Hepatocyte (in vitro differentiated cells): Measurements from ENCODE around the gene CCNF. TPM values are rescaled to one million over a fixed set of nuclear protein-coding genes. Genes with fewer than 3 reads are reported as not detected.

Experiments
- DNase-seq: peaks from one replicate; pipeline ENCODE4 v3.0.0-alpha.2; 2016; ENCODE audit warnings: low spot score
- H2AFZ ChIP-seq: fragments of 200-600 bp; sonication (generic); 2 replicates; pipeline ENCODE4 v1.6.0; 2016; ENCODE audit warnings: antibody characterized with exemption, mild to moderate bottlenecking
- H3K27ac ChIP-seq: fragments of 200-600 bp; sonication (generic); 2 replicates; pipeline ENCODE4 v1.5.1; 2016; ENCODE audit warnings: mild to moderate bottlenecking
- H3K27me3 ChIP-seq: fragments of 200-600 bp; sonication (generic); 2 replicates; pipeline ENCODE4 v1.6.1; 2016
- H3K36me3 ChIP-seq: fragments of 200-600 bp; sonication (generic); replicated peaks from 2 replicates; pipeline ENCODE4 v1.5.1; 2016; ENCODE audit warnings: low read depth; ENCODE audit not compliant: insufficient read depth
- H3K4me1 ChIP-seq: fragments of 200-600 bp; sonication (generic); 2 replicates; pipeline ENCODE4 v1.5.1; 2016; ENCODE audit warnings: mild to moderate bottlenecking, moderate library complexity; ENCODE audit not compliant: insufficient read depth
- H3K4me2 ChIP-seq: fragments of 200-600 bp; sonication (generic); 2 replicates; pipeline ENCODE4 v1.6.0; 2016
- H3K4me3 ChIP-seq: fragments of 200-600 bp; sonication (generic); 2 replicates; pipeline ENCODE4 v1.5.1; 2016; ENCODE audit warnings: mild to moderate bottlenecking
- H3K79me2 ChIP-seq: fragments of 200-600 bp; sonication (generic); 2 replicates; pipeline ENCODE4 v1.6.0; 2017; ENCODE audit warnings: mild to moderate bottlenecking
- H3K9me2 ChIP-seq: fragments of 200-600 bp; sonication (generic); replicated peaks from 2 replicates; pipeline ENCODE4 v1.6.0; 2017; ENCODE audit warnings: mild to moderate bottlenecking; ENCODE audit not compliant: insufficient read depth
- H3K9me3 ChIP-seq: fragments of 200-600 bp; sonication (generic); 2 replicates; pipeline ENCODE4 v1.5.1; 2016; ENCODE audit warnings: low read depth, mild to moderate bottlenecking
- H4K20me1 ChIP-seq: fragments of 200-600 bp; sonication (generic); 2 replicates; pipeline ENCODE4 v1.6.0; 2016; ENCODE audit warnings: mild to moderate bottlenecking; ENCODE audit not compliant: insufficient read depth, poor library complexity, severe bottlenecking
- CTCF ChIP-seq: fragments of 200-600 bp; sonication (generic); IDR thresholded peaks from 2 replicates; pipeline ENCODE4 v1.5.1; 2016; ENCODE audit warnings: antibody characterized with exemption, mild to moderate bottlenecking; ENCODE audit not compliant: poor library complexity
- EZH2 ChIP-seq: fragments of 200-600 bp; sonication (generic); IDR thresholded peaks from 2 replicates; pipeline ENCODE4 v1.6.1; 2016; ENCODE audit warnings: antibody characterized with exemption, mild to moderate bottlenecking, borderline replicate concordance
- EZH2phosphoT487 ChIP-seq: fragments of 200-600 bp; sonication (generic); IDR thresholded peaks from one replicate; pipeline ENCODE4 v1.6.1; 2018; ENCODE audit warnings: antibody characterized with exemption, mild to moderate bottlenecking, low read depth, moderate library complexity; ENCODE audit not compliant: unreplicated experiment, severe bottlenecking
- WGBS: methylation state at CpG from one replicate; pipeline ENCODE4 v1.1.6; 2016; ENCODE audit warnings: low lambda C conversion rate; ENCODE audit errors: missing lambda C conversion rate; 5-methylcytosine and 5-hydroxymethylcytosine counted together
- polyA plus RNA-seq: library from polyadenylated mRNA; unstranded; fragments of >200 nt; fragmentation: Nextera tagmentation; extraction: Ambion mirVana; gene quantifications from 2 replicates; pipeline ENCODE4 v1.2.1, GENCODE V29; 2016
- total RNA-seq: library from RNA; depleted of rRNA; stranded (reverse); fragments of >200 nt; gene quantifications from 2 replicates; pipeline ENCODE4 v1.2.3, GENCODE V29; 2014

CCNF gene
- total and polyA plus RNA-seq, 2 experiments from 2014 or later: 4.7 to 6.5 TPM

- Histone ChIP-seq H3K36me3 (no peaks in the 10 kb centered on the region), H3K27ac (peak within 1 kb of the TSS; percentile 63), H3K9me2 (no peaks in the 10 kb centered on the region), H3K4me2 (peak within 1 kb of the TSS; percentile 92), H3K9me3 (no peaks in the 10 kb centered on the region), H4K20me1 (no peaks in the 10 kb centered on the region), H3K79me2 (no peaks in the 10 kb centered on the region), H3K4me1 (peaks cover 7% of the 10 kb centered on the region), H3K4me3 (peak within 1 kb of the TSS; percentile 84), H3K27me3 (no peaks in the 10 kb centered on the region), H2AFZ (peak within 1 kb of the TSS; percentile 91)
- DNase-seq: peak; percentile 99
- no peak for TF ChIP-seq CTCF
- no peak for TF ChIP-seq EZH2
- no peak for TF ChIP-seq EZH2phosphoT487
- under 1% methylated on average over 49 of the region's 66 CpGs for WGBS
Measured at GRCh38 chr16:2459647-2460390, 30.6 kb downstream of the CCNF start, which contains the start of gene TEDC2. TSS of gene TEDC2 (plus strand) at chr16:2460109. CDS start at chr16:2460145, 36 bp downstream.

- peak overlapping the region; percentile 92 for H3K4me2 ChIP-seq
- peaks cover 7% of the 10 kb centered on the region for H3K4me1 ChIP-seq
- H3K4me3 ChIP-seq: peak overlapping the region; percentile 84
- no peaks in the 10 kb centered on the region for H3K9me3 ChIP-seq
- H3K36me3 ChIP-seq: no peaks in the 10 kb centered on the region
- H2AFZ ChIP-seq: peak overlapping the region; percentile 26
- WGBS: 7% methylated on average over 20 of the region's 20 CpGs
- H3K9me2 ChIP-seq: no peaks in the 10 kb centered on the region
- no peaks in the 10 kb centered on the region for H4K20me1 ChIP-seq
- DNase-seq: no peak
- TF ChIP-seq CTCF: no peak
- TF ChIP-seq EZH2phosphoT487: no peak
- no peak for TF ChIP-seq EZH2
- H3K27me3 ChIP-seq: no peaks in the 10 kb centered on the region
- no peaks in the 10 kb centered on the region for H3K79me2 ChIP-seq
- H3K27ac ChIP-seq: no peak overlapping the region
Measured at GRCh38 chr16:2460391-2460713, 31.1 kb downstream of the CCNF start.

- no peaks in the 10 kb centered on the region for H3K9me2 ChIP-seq
- H3K27ac ChIP-seq: no peak overlapping the region
- no peaks in the 10 kb centered on the region for H3K36me3 ChIP-seq
- no peak overlapping the region for H3K4me3 ChIP-seq
- H3K4me2 ChIP-seq: peak overlapping the region; percentile 92
- no peaks in the 10 kb centered on the region for H4K20me1 ChIP-seq
- no peaks in the 10 kb centered on the region for H3K9me3 ChIP-seq
- WGBS: 88% methylated on average over 13 of the region's 13 CpGs
- H2AFZ ChIP-seq: no peak overlapping the region
- no peaks in the 10 kb centered on the region for H3K27me3 ChIP-seq
- H3K4me1 ChIP-seq: peaks cover 7% of the 10 kb centered on the region
- no peaks in the 10 kb centered on the region for H3K79me2 ChIP-seq
- DNase-seq: no peak
- TF ChIP-seq EZH2: no peak
- no peak for TF ChIP-seq EZH2phosphoT487
- no peak for TF ChIP-seq CTCF
Measured at GRCh38 chr16:2460916-2461315, 31.7 kb downstream of the CCNF start.
